IMR-90 (cell line): ENCODE data around the gene HS6ST2.

Source experiments
- CTCF ChIP-seq: conservative IDR thresholded peaks from 2 replicates; pipeline ENCODE4 v1.5.1; 2012; ENCODE audit warnings: mild to moderate bottlenecking, low read depth, low read length, improper control_type of control experiment
- ELK1 ChIP-seq: fragments of 150-350 bp; IDR thresholded peaks from 2 replicates; pipeline ENCODE4 v1.6.1; 2016; ENCODE audit warnings: low read depth, mild to moderate bottlenecking, low read length, moderate library complexity, borderline replicate concordance
- POLR2A ChIP-seq: IDR thresholded peaks from 2 replicates; pipeline ENCODE4 v1.6.1; 2012; ENCODE audit warnings: mild to moderate bottlenecking, low read depth, low read length
- USF2 ChIP-seq: fragments of 150-350 bp; IDR thresholded peaks from 2 replicates; pipeline ENCODE4 v1.6.1; 2017; ENCODE audit warnings: mild to moderate bottlenecking, antibody characterized with exemption, low read length, low read depth

GRCh38 chrX:132756439-132756838 is 202.0 kb downstream of the HS6ST2 start:
- TF ChIP-seq CTCF: no peak
- no peak for TF ChIP-seq ELK1
- no peak for TF ChIP-seq POLR2A
- TF ChIP-seq USF2: no peak
